Measurements from ENCODE around the gene CFAP251. TPM values are rescaled to one million over a fixed set of nuclear protein-coding genes. Genes with fewer than 3 reads are reported as not detected.

Gene CFAP251
- total and polyA plus RNA-seq, 10 of the 15 experiments (the other 5 are each of a cell fraction or from before 2014, with no cell fraction given), result 0.10 to 0.97 (median 0.64) TPM

DNA sequence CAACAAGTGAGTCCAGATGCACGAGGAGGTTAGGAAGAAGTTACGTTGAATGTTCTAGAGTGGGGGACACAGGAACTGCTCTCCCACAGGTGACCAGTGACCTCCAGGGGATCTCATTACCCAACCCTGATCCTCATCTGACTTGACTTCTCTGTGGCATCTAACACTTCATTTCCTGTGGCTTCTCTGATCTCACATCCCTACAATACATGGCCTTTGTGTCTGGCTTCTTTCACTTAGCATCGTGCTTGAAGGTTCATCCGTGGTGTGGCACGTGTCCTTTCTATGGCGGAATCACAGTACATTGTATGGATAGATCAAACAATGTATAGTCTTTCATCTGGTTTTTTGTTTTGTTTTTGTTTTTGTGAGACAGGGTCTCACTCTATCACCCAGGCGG, 19.3 kb downstream of the CFAP251 start (continued):
- TF ChIP-seq BCLAF1 (IDR thresholded peaks at IDR 0.05), result no peak
- TF ChIP-seq NFYA (IDR thresholded peaks at IDR 0.05; ENCODE audit: borderline replicate concordance, low read depth, low read length), result no peak

DNA sequence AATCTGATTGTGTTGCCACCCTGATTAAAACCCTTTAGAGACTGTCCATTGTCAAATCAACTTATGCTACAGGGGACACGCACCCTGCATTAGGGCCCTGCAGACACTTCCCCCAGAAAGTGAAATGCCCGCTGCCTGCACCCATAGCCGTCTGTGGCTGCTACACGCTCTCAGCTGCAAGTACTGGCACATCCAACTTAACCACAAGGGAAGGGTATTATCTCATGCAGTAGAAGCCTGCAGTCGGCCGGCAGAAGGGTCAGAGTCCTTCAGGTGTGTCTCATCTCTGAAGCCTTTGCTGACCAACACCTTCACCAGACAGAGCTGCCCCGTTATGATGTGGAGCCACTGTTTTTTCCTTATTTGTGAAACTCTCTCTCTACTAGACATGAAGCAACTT, 20.8 kb downstream of the CFAP251 start:
- no peaks in the 10 kb centered on the region for H3K27me3 ChIP-seq (replicated peaks in 1 of 2; ENCODE audit: control insufficient read depth in 2 of 2, insufficient read depth in 2 of 2, low read length in 1 of 2)
- no peak overlapping the region for H3K9ac ChIP-seq (ENCODE audit: control insufficient read depth, insufficient read depth, low read length)
- BruUV-seq (replicated peaks), result no TSS peak
- DNase-seq (ENCODE audit: low read depth, low spot score), result peak; percentile 24
- in situ Hi-C loops (cut with MboI), result no loop called here
- H3K36me3 ChIP-seq (ENCODE audit: control insufficient read depth in 2 of 2, insufficient read depth in 2 of 2, low read length in 1 of 2), result no peaks in the 10 kb centered on the region
- SMC1A ChIA-PET (ENCODE audit: uncharacterized antibody, unreplicated experiment), result interaction anchor here (0.9 to 1.8 kb wide), 2 partner anchors 9 to 21 kb away, joined by 3 to 5 read pairs; partner anchors contain the start of gene CFAP251
- H4K20me1 ChIP-seq (ENCODE audit: control insufficient read depth, insufficient read depth), result no peaks in the 10 kb centered on the region
- intact Hi-C loops (cut with micrococcal nuclease; ENCODE audit: unreplicated experiment), result no loop called here
- ATAC-seq, result peak; percentile 96
- CTCF ChIA-PET, result interaction anchor here (1.0 kb wide), 1 partner anchor 184 kb away, joined by 4 read pairs; no protein-coding TSS in a partner anchor
- no peak for FAIRE-seq
- H2AFZ ChIP-seq (ENCODE audit: control insufficient read depth, low read depth, low read length), result peak overlapping the region; percentile 25; the same call in 1 of the 2 replicates
- POLR2A ChIA-PET, result interaction anchor here (0.7 kb wide), 1 partner anchor 37 kb away, joined by 3 read pairs; no protein-coding TSS in a partner anchor
- H3K9me3 ChIP-seq (replicated peaks; ENCODE audit: control insufficient read depth, insufficient read depth, low read length), result no peaks in the 10 kb centered on the region; the same call in 2 of the 3 replicates
- no peaks in the 10 kb centered on the region for H3K79me2 ChIP-seq (ENCODE audit: control insufficient read depth, insufficient read depth, low read length)
- no peak overlapping the region for H3K27ac ChIP-seq (ENCODE audit: control insufficient read depth, insufficient read depth)
- RAD21 ChIA-PET (ENCODE audit: unreplicated experiment), result no interaction called here
- H3K4me2 ChIP-seq (ENCODE audit: control insufficient read depth, insufficient read depth), result no peak overlapping the region
- H3K4me3 ChIP-seq, result no peak overlapping the region
- TF ChIP-seq RUNX3 (IDR thresholded peaks at IDR 0.05; ENCODE audit: low read length) (peak; percentile 51), TCF12 (IDR thresholded peaks at IDR 0.05; ENCODE audit: low read depth, low read length) (0 out of 2 replicates have a peak, but pooled peaks have one; percentile 10), BHLHE40 (IDR thresholded peaks at IDR 0.05; ENCODE audit: borderline replicate concordance in 1 of 2, low read depth in 2 of 2, low read length in 1 of 2) (peak in 1 of 2 experiments; percentile 62; a peak in 1 of 4 replicates), IKZF2 (IDR thresholded peaks at IDR 0.05) (peak in 1 of 2 experiments; percentile 19; a peak in 1 of 4 replicates), TBL1XR1 (IDR thresholded peaks at IDR 0.05; ENCODE audit: low read depth, low read length) (no peak), ATF7 (IDR thresholded peaks at IDR 0.05; ENCODE audit: low read depth) (peak; percentile 35; the same call in 1 of the 2 replicates)
- WGBS (ENCODE audit: insufficient coverage, insufficient replicate concordance, low lambda C conversion rate, missing lambda C conversion rate), result 13% methylated on average over 7 of the region's 7 CpGs
- peaks cover 4% of the 10 kb centered on the region; the same call in 1 of the 2 replicates for H3K4me1 ChIP-seq (ENCODE audit: control insufficient read depth, insufficient read depth, low read length)

Data from GM12878 (cell line).